Uterus (tissue), 2 donors: ENCODE data around the gene CIAO3.

Experiments used
- POLR2A ChIP-seq, 2 donors: fragments of 450-650 bp; IDR thresholded peaks; one replicate each; pipeline ENCODE4 v1.6.1; 2016; ENCODE audit warnings: antibody characterized with exemption in 2 of 2, mild to moderate bottlenecking in 1 of 2, moderate library complexity in 1 of 2
- TF ChIP-seq, protein P1 (sequence below), 4 experiments: fragments of 200-600 bp in 2 of 4; fragments of 450-650 bp in 2 of 4; sonication (generic) in 2 of 4; IDR thresholded peaks; one replicate each; pipeline ENCODE4 v1.5.1; 2016 to 2019; ENCODE audit warnings: antibody characterized with exemption in 4 of 4, mild to moderate bottlenecking in 2 of 4, moderate library complexity in 1 of 4

DNA sequence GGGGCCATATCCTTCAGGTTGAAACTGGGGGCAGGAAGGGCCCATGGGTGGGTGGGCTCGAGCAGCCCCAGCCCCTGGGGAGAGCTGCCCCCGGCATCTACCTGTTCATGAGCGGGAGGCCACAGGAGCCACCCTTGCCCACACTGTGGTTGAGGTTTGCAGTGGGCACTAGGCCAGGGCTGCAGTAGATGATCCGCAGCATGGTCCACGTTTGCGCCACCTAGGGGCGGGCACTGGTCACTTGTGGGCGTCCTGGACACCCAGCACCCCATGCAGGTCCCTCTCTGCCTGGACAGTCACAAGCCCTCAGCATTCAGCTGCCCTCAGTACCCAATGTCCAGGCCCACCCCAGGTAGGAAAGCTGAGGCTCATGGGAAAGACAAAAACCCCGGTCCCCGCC lies 54.8 kb downstream of the CIAO3 start:
- TF ChIP-seq, protein P1, sequence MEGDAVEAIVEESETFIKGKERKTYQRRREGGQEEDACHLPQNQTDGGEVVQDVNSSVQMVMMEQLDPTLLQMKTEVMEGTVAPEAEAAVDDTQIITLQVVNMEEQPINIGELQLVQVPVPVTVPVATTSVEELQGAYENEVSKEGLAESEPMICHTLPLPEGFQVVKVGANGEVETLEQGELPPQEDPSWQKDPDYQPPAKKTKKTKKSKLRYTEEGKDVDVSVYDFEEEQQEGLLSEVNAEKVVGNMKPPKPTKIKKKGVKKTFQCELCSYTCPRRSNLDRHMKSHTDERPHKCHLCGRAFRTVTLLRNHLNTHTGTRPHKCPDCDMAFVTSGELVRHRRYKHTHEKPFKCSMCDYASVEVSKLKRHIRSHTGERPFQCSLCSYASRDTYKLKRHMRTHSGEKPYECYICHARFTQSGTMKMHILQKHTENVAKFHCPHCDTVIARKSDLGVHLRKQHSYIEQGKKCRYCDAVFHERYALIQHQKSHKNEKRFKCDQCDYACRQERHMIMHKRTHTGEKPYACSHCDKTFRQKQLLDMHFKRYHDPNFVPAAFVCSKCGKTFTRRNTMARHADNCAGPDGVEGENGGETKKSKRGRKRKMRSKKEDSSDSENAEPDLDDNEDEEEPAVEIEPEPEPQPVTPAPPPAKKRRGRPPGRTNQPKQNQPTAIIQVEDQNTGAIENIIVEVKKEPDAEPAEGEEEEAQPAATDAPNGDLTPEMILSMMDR (IDR thresholded peaks at IDR 0.05), result no peak
- TF ChIP-seq POLR2A (IDR thresholded peaks at IDR 0.05), result no peak
